ENCODE measurements around the gene ADAMTS14.

Gene ADAMTS14

DNA sequence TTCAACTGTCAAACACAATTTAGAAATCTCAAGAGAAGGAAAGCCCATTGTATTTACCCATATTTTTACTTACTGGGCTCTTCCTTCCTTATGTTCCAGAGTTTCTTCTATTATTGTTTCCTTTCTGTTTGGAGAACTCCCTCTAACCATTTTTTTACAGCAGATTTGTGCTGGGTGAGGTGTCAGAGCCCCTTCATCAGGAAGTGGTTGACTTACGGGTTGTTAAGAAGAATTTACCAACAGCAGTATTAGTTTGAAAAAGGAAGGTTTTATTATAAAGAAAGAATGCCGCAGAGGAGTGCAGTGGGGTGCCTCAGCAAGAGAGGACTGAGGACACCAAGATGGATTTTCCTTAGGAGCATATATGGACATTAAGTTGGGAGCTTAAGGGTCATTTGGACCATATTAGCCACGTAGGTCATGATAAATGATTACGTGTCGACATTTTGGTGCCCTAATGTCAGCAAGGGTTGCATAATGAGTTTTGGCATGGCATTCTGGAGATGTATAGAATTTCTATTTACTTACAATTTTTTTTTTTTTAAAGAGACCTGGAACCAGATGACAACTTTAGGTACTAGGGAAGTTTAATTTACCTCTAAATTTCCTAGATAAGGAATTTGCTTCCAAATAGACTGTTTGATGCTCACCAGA lies 119.2 kb downstream of the ADAMTS14 start:
- no peak for DNase-seq

GRCh38 chr10:70795613-70796012 lies 123.3 kb downstream of the ADAMTS14 start:
- no peak for DNase-seq

DNA sequence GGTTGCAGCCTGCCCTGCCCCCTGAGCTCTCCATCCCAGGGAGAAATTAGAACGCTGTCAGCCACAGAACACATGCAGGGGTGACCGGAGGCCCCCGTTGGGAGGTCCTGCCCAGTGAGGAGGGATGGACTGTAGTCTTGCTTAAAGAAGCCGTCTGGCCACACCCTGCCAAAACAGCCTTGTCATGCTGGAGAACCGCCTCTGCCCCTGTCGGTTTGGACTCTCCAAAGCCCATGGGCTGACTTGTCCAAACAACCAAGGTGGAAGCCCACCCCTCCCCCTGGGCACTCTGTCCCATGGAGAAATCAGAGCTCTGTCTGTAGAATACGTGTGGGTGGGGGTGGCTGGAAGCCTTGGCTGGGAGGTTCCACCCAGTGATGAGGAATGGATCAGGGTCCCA lies 125.5 kb downstream of the ADAMTS14 start:
- no peak for DNase-seq

GRCh38 chr10:70799124-70799523 lies 126.8 kb downstream of the ADAMTS14 start:
- no peak for DNase-seq

- no peak for DNase-seq
These were observed 129.5 kb downstream of the ADAMTS14 start for GRCh38 chr10:70801854-70802253.

DNA sequence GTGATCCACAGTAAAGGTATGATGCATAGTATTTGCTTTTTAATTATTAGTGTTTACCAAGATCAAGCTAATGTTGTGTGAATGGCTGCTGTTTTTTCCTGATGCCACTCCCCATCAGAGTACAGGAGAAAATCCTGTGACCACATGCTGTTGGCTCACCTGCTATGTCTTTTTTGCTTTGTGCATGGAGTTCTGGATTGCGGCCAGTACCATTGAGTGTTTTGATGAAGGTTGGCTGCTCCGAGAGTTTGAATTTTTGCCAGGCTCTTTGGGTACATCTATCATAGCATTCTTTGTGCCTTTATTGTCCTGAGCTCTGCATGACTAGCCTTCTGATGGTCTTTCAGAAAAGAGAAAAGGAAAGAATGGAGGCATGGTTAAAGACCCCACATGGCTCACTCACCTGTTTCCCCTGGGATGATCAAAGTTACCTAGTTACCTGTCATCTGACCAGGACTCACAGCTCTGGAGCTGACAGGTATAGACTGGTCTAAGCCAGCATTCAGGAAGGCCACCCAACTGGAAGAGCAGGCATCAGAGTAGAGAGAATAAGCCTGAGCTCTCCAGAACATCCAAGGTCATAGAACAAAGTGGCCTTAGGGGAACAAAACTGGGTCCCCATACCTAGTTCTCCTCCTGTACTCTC lies 131.6 kb downstream of the ADAMTS14 start:
- DNase-seq = no peak

GRCh38 chr10:70804421-70804808 lies 132.1 kb downstream of the ADAMTS14 start:
- no peak for DNase-seq

GRCh38 chr10:70805619-70806215 lies 133.4 kb downstream of the ADAMTS14 start:
- DNase-seq = no peak

GRCh38 chr10:70806841-70807240 lies 134.5 kb downstream of the ADAMTS14 start:
- no peak for DNase-seq

GRCh38 chr10:70807556-70807955 lies 135.2 kb downstream of the ADAMTS14 start:
- no peak for DNase-seq

- DNase-seq = no peak
These were observed 136.8 kb downstream of the ADAMTS14 start for GRCh38 chr10:70809011-70809611.

DNA sequence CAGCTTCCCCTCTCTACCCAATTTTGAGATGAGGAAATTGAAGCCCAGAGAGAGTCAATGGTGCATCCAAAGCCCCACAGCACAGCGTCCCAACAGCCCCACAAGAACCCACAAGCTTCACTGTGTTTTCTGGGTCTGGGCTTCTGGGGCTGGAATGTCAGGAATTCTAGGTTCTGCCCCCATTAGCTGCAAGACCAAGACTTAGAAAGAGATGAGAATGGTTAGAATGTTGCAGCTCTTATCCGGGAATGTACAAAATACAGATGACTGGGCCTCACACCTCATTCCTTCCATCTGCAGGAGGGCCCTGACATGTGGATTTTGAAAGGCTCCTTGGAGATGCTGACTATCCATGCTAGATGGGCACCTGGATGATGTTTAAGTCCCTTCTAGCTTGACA lies 137.4 kb downstream of the ADAMTS14 start:
- no peak for DNase-seq

- no peak for DNase-seq
These were observed 138.7 kb downstream of the ADAMTS14 start for GRCh38 chr10:70810967-70811366.

DNA sequence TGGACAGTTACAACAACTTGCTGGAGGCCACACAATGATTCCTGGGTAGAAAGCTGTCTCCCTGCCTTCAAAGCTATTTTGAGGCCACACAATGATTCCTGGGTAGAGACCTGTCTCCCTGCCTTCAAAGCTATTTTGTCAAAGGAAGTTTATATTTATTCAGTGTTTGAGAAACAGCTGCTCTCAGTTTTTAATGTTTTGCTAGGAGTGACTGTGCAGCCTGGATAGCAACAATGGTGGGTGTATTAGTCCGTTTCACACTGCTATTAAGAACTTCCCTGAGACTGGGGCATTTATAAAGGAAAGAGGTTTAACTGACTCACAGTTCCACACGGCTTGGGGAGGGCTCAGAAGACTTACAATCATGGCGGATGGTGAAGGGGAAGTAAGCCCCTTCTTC lies 139.6 kb downstream of the ADAMTS14 start:
- DNase-seq = no peak
